ENCODE results near the gene MRI1.
"Not testable (repeated sequence)": the region's sequence is repeated elsewhere in the genome, so short reads cannot be mapped to it uniquely, and the experiment has no call there.

MRI1 gene

GRCh38 chr19:13761423-13761822 lies 2.9 kb upstream of the MRI1 start:
- DNase-seq (ENCODE audit: low read depth) = no peak

GRCh38 chr19:13762635-13763235 lies 1.6 kb upstream of the MRI1 start:
- DNase-seq (ENCODE audit: low read depth) = no peak

GRCh38 chr19:13763265-13763664 lies 1.1 kb upstream of the MRI1 start:
- DNase-seq (ENCODE audit: low read depth) = no peak

- no peak for DNase-seq (ENCODE audit: low read depth)
Measured at GRCh38 chr19:13764821-13765394, 586 bp downstream of the MRI1 start.

- DNase-seq (ENCODE audit: low read depth) = no peak
Measured at GRCh38 chr19:13765395-13766094, 1.2 kb downstream of the MRI1 start.

GRCh38 chr19:13766095-13766481 lies 1.8 kb downstream of the MRI1 start:
- DNase-seq (ENCODE audit: low read depth) = no peak

- DNase-seq (ENCODE audit: low read depth) = no peak
Measured at GRCh38 chr19:13768510-13768909, 4.2 kb downstream of the MRI1 start.

- DNase-seq (ENCODE audit: low read depth) = no peak
Measured at GRCh38 chr19:13770013-13770635, 5.8 kb downstream of the MRI1 start.

- peak; percentile 79 for DNase-seq (ENCODE audit: low read depth)
Measured at GRCh38 chr19:13774217-13775191, 10.2 kb downstream of the MRI1 start, which contains the start of gene C19orf53. Gene C19orf53 (plus strand): TSS chr19:13774456. CDS start chr19:13774478, 22 bp downstream.

- no peak for DNase-seq (ENCODE audit: low read depth)
Measured at GRCh38 chr19:13778398-13778797, 14.1 kb downstream of the MRI1 start.

- no peak for DNase-seq (ENCODE audit: low read depth)
Measured at GRCh38 chr19:13778847-13779246, 14.5 kb downstream of the MRI1 start.

GRCh38 chr19:13779794-13780193 lies 15.5 kb downstream of the MRI1 start:
- not testable (repeated sequence) for DNase-seq (ENCODE audit: low read depth)

GRCh38 chr19:13781547-13781946 lies 17.2 kb downstream of the MRI1 start:
- no peak for DNase-seq (ENCODE audit: low read depth)

- no peak for DNase-seq (ENCODE audit: low read depth)
Measured at GRCh38 chr19:13782537-13782936, 18.2 kb downstream of the MRI1 start.

GRCh38 chr19:13783565-13784500 lies 19.5 kb downstream of the MRI1 start:
- DNase-seq (ENCODE audit: low read depth) = no peak

- peak; percentile 64 for DNase-seq (ENCODE audit: low read depth)
Measured at GRCh38 chr19:13784731-13785452, 20.6 kb downstream of the MRI1 start.

GRCh38 chr19:13788991-13789390 lies 24.7 kb downstream of the MRI1 start:
- no peak for DNase-seq (ENCODE audit: low read depth)

GRCh38 chr19:13790354-13790753 lies 26.0 kb downstream of the MRI1 start:
- DNase-seq (ENCODE audit: low read depth) = no peak

- not testable (repeated sequence) for DNase-seq (ENCODE audit: low read depth)
Measured at GRCh38 chr19:13793317-13793716, 29.0 kb downstream of the MRI1 start.

- no peak for DNase-seq (ENCODE audit: low read depth)
Measured at GRCh38 chr19:13794398-13794756, 30.1 kb downstream of the MRI1 start.

All from stimulated activated CD8-positive, alpha-beta memory T cell treated with anti-CD3 and anti-CD28 coated beads, Interleukin-15, amount 100 ng/mL, for 1 hour (primary cell).